ENCODE results near the gene ITGA5. TPM values are rescaled to one million over a fixed set of nuclear protein-coding genes. Genes with fewer than 3 reads are reported as not detected.

The ITGA5 gene
- total RNA-seq, 1 experiment from 2014 or later, result 49.7 TPM

DNA sequence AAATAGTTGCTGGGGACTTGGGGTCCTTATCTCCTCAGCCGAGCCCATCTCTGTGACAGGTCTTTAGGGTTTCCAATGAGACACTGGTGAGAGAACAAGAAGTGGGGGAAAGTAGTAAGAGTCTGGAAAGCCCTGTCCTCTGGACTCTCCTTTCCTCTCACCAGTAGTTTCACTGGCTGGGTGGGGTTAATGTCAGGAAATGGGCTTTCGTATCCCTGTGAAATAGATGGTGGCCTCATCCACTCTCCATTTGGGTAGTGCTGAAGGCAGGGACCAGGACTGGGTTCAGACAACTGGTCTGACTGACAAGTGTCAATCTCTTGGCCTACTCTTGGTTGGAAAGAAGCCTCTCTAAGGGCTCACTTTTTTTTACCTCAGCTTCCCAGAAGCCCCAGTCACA lies 42.1 kb downstream of the ITGA5 start:
- POLR2A ChIA-PET, result interaction anchor here (0.6 to 1.6 kb wide), 2 partner anchors 18 to 97 kb away, joined by 3 read pairs; partner anchors contain the start of genes CBX5 and HNRNPA1
- no TSS peak for BruUV-seq (replicated peaks)
- no peaks in the 10 kb centered on the region for H3K36me3 ChIP-seq (ENCODE audit: control insufficient read depth in 1 of 2, insufficient read depth in 2 of 2, low read length in 2 of 2)
- no peak overlapping the region for H3K27ac ChIP-seq (ENCODE audit: low read depth, low read length)
- no peak overlapping the region for H3K4me3 ChIP-seq (replicated peaks in 1 of 2; ENCODE audit: low read depth in 1 of 2, low read length in 2 of 2)
- RAD21 ChIA-PET (ENCODE audit: low non-redundant PET in 1 of 2, low total read pairs in 2 of 2, uncharacterized antibody in 2 of 2, unreplicated experiment in 2 of 2), result no interaction called here
- H3K4me2 ChIP-seq (ENCODE audit: low read length), result peak overlapping the region; percentile 86; the same call in 1 of the 2 replicates
- ATAC-seq, result no peak
- intact Hi-C loops (cut with micrococcal nuclease), result no loop called here
- no peaks in the 10 kb centered on the region for H3K9me3 ChIP-seq (ENCODE audit: control insufficient read depth in 1 of 2, insufficient read depth in 1 of 2, low read depth in 1 of 2, low read length in 2 of 2)
- H3K9me2 ChIP-seq (ENCODE audit: insufficient read depth), result no peaks in the 10 kb centered on the region
- CTCF ChIA-PET, result no interaction called here
- no peak overlapping the region for H2AFZ ChIP-seq (ENCODE audit: low read depth, low read length, poor library complexity, severe bottlenecking)
- DNase-seq (ENCODE audit: low read depth, low spot score), result no peak
- H3K79me2 ChIP-seq (ENCODE audit: insufficient read depth, low read length), result peaks cover 10% of the 10 kb centered on the region; the same call in 1 of the 2 replicates
- no peaks in the 10 kb centered on the region for H3K27me3 ChIP-seq (ENCODE audit: insufficient read depth, low read length)
- no peak overlapping the region for H3K9ac ChIP-seq (ENCODE audit: low read length)
- TF ChIP-seq EGR1 (IDR thresholded peaks at IDR 0.05; ENCODE audit: low read depth) (no peak), EZH2 (IDR thresholded peaks at IDR 0.05) (no peak), YY1 (IDR thresholded peaks at IDR 0.05; ENCODE audit: extremely low read depth, insufficient replicate concordance, low read depth, low read length) (no peak), TCF7L2 (IDR thresholded peaks at IDR 0.05; ENCODE audit: borderline replicate concordance, extremely low read depth, insufficient read depth, insufficient read length) (no peak), CTCF (IDR thresholded peaks at IDR 0.05 in 2 of 3, conservative IDR thresholded peaks at IDR 0.05 in 1 of 3; ENCODE audit: borderline replicate concordance in 1 of 3, insufficient read depth in 1 of 3, low read depth in 2 of 3, low read length in 2 of 3) (no peak), SIN3A (IDR thresholded peaks at IDR 0.05; ENCODE audit: low read depth) (no peak), ZFX (IDR thresholded peaks at IDR 0.05) (no peak)
- TF ChIP-seq, protein P1, sequence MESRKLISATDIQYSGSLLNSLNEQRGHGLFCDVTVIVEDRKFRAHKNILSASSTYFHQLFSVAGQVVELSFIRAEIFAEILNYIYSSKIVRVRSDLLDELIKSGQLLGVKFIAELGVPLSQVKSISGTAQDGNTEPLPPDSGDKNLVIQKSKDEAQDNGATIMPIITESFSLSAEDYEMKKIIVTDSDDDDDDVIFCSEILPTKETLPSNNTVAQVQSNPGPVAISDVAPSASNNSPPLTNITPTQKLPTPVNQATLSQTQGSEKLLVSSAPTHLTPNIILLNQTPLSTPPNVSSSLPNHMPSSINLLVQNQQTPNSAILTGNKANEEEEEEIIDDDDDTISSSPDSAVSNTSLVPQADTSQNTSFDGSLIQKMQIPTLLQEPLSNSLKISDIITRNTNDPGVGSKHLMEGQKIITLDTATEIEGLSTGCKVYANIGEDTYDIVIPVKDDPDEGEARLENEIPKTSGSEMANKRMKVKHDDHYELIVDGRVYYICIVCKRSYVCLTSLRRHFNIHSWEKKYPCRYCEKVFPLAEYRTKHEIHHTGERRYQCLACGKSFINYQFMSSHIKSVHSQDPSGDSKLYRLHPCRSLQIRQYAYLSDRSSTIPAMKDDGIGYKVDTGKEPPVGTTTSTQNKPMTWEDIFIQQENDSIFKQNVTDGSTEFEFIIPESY (IDR thresholded peaks at IDR 0.05; ENCODE audit: extremely low read depth, insufficient replicate concordance, low read length), result no peak
- H4K20me1 ChIP-seq (ENCODE audit: insufficient read depth), result no peaks in the 10 kb centered on the region
- peaks cover 42 to 73% of the 10 kb centered on the region in 2 experiments for H3K4me1 ChIP-seq (ENCODE audit: control insufficient read depth in 1 of 2, insufficient read depth in 2 of 2, low read length in 2 of 2)
